Bronchial epithelial cell (primary cell): ENCODE measurements around the gene AUTS2. TPM values are rescaled to one million over a fixed set of nuclear protein-coding genes. Genes with fewer than 3 reads are reported as not detected.

Source experiments
- DNase-seq: peaks from one replicate; pipeline ENCODE4 v3.0.0-alpha.2; 2010; ENCODE audit warnings: low read depth
- FAIRE-seq: peaks from 2 replicates; lab custom pipeline; 2011; peaks lifted over from hg19 to GRCh38; lab: Jason Lieb, UNC
- H3K27me3 ChIP-seq: 2 replicates; pipeline ENCODE4 v1.5.1; 2011; ENCODE audit warnings: low read length; ENCODE audit not compliant: control insufficient read depth, insufficient read depth
- H3K36me3 ChIP-seq: 2 replicates; pipeline ENCODE4 v1.5.1; 2011; ENCODE audit warnings: low read length; ENCODE audit not compliant: control insufficient read depth, insufficient read depth
- H3K4me3 ChIP-seq: 2 replicates; pipeline ENCODE4 v1.5.1; 2011; ENCODE audit warnings: mild to moderate bottlenecking, low read depth, low read length, control low read depth
- CTCF ChIP-seq: IDR thresholded peaks from 2 replicates; pipeline ENCODE4 v1.5.1; 2011; ENCODE audit warnings: mild to moderate bottlenecking, moderate library complexity, low read length, control low read depth, inconsistent platforms; ENCODE audit not compliant: insufficient read depth, severe bottlenecking
- total RNA-seq: library from RNA; depleted of rRNA; stranded (reverse); fragments of >200 nt; gene quantifications from 2 replicates; pipeline ENCODE4 v1.2.1, GENCODE V29; 2014

Gene AUTS2
- total RNA-seq, 1 donor from 2014 or later: 9.5 TPM

DNA sequence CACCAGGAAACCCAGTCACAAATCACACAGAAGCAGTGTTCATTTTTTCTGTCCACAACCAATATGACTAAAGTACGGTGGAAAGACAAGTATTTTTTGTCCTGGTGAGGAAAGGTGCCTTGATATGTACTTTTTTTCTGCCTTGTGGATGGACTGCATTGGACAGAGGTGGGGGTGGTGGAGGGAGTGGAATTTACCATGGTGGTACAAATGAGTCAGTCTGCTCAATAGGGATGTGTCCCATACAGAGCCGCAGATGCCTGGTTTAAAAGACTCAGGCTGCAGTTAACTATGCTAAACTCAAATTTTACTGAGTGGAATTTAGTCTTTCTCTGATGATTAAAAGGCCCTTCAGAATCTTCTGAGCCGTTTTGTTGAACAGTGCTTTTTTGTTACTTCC is 859.2 kb downstream of the AUTS2 start:
- DNase-seq: no peak
- H3K27me3 ChIP-seq: no peaks in the 10 kb centered on the region
- no peaks in the 10 kb centered on the region for H3K36me3 ChIP-seq
- TF ChIP-seq CTCF: no peak
- no peak overlapping the region for H3K4me3 ChIP-seq
- no peak for FAIRE-seq

DNA sequence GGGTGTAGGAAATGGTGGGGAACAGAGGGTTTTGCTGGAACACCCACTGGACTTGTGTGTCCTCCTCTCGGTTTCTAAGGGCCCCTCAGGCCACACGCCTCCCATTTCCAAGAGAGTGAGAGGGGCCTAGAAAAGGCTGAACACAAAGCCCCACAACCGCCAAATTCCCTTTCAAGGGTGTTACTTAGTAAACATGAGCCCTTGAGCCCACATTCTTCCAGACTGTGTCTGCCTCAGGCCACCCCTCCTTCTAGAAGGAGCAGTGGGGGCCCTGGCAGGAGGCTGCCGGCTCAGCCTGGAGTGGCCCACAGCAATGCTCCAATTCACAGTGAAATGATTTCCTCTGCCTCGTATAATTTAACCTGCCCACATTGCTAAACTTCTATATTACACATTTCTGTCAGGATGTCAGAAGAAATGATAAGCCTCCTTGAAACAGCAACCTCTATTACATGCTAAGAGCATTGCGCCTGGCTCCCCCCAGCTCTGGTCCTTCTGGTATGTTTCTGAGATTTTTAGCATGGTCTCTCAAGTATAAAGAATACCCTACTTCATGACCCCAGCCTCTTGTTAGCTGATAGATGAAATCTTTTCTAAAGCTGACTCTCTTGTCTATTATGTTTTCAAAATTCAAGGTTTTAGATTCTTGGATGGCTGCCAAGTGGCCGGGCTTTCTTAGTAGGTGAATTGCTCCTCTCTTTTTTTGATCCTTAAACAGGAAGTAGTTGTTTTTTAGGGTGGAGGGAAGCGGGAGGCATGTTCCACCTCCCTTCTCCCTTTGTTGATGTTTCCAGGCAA is 859.8 kb downstream of the AUTS2 start:
- FAIRE-seq (no peak), DNase-seq (no peak)
- Histone ChIP-seq H3K27me3 (no peaks in the 10 kb centered on the region), H3K36me3 (no peaks in the 10 kb centered on the region), H3K4me3 (no peak overlapping the region)
- no peak for TF ChIP-seq CTCF

- H3K4me3 ChIP-seq: no peak overlapping the region
- DNase-seq (no peak), FAIRE-seq (peak; percentile 93)
- no peaks in the 10 kb centered on the region for H3K36me3 ChIP-seq
- no peak for TF ChIP-seq CTCF
- no peaks in the 10 kb centered on the region for H3K27me3 ChIP-seq
Observed at GRCh38 chr7:70458745-70459144, 860.5 kb downstream of the AUTS2 start.

GRCh38 chr7:70459546-70459945 is 861.3 kb downstream of the AUTS2 start:
- no peak overlapping the region for H3K4me3 ChIP-seq
- DNase-seq (no peak), FAIRE-seq (no peak)
- H3K27me3 ChIP-seq: no peaks in the 10 kb centered on the region
- H3K36me3 ChIP-seq: no peaks in the 10 kb centered on the region
- no peak for TF ChIP-seq CTCF

- FAIRE-seq (no peak), DNase-seq (no peak)
- H3K27me3 ChIP-seq: no peaks in the 10 kb centered on the region
- H3K4me3 ChIP-seq: no peak overlapping the region
- H3K36me3 ChIP-seq: no peaks in the 10 kb centered on the region
- TF ChIP-seq CTCF: no peak
Observed at GRCh38 chr7:70460071-70460470, 861.8 kb downstream of the AUTS2 start.

DNA sequence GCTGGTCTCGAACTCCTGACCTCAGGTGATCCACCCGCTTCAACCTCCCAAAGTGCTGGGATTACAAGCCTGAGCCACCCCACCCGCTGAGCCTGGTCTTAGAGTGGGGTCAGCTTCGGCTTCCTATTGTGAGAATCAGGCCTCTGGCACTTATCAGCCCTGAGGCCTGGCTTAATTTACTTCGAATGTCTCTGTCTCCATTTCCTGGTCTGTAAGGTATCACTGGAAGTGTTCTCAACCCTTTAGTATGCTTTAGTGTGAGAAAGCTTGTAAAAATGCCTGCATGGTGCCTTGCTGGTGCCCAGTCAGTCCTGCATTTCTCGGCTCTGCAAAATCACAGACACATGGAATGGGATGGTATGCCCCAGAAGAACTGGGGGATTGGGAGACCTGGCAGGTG is 862.3 kb downstream of the AUTS2 start:
- no peaks in the 10 kb centered on the region for H3K36me3 ChIP-seq
- no peak for TF ChIP-seq CTCF
- FAIRE-seq: no peak
- DNase-seq: no peak
- H3K27me3 ChIP-seq: no peaks in the 10 kb centered on the region
- H3K4me3 ChIP-seq: no peak overlapping the region
